A549 (cell line): ENCODE data around the gene PLIN4.
"Not testable (repeated sequence)": the region's sequence is repeated elsewhere in the genome, so short reads cannot be mapped to it uniquely, and the experiment has no call there.

ENCODE experiments used
- ATOH8 ChIP-seq: fragments of 250-450 bp; sonication (Bioruptor Pico); IDR thresholded peaks from 2 replicates; pipeline ENCODE4 v1.5.0; 2020; ENCODE audit warnings: low read depth, mild to moderate bottlenecking, moderate library complexity
- BCL3 ChIP-seq: fragments of >200 bp; sonication (Bioruptor Twin); formaldehyde crosslinking; IDR thresholded peaks from 3 replicates; pipeline ENCODE4 v1.6.1; 2016
- CBX8 ChIP-seq: fragments of 200-600 bp; sonication (generic); IDR thresholded peaks from 2 replicates; pipeline ENCODE4 v1.6.1; 2016
- CHD4 ChIP-seq: fragments of 200-600 bp; sonication (generic); IDR thresholded peaks from 2 replicates; pipeline ENCODE4 v1.6.1; 2016; ENCODE audit warnings: antibody characterized with exemption, mild to moderate bottlenecking, borderline replicate concordance
- CTCF ChIP-seq: fragments of >200 bp; sonication (Bioruptor Twin); formaldehyde crosslinking; IDR thresholded peaks from 3 replicates; pipeline ENCODE4 v1.5.1; 2016
- EP300 ChIP-seq, 2 experiments: fragments of >200 bp; sonication (Bioruptor Twin); formaldehyde crosslinking; IDR thresholded peaks; 2 replicates in 1 of 2; 3 replicates in 1 of 2; pipeline ENCODE4 v1.6.1; 2016 to 2017
- HDAC2 ChIP-seq: fragments of 200-600 bp; sonication (generic); IDR thresholded peaks from 2 replicates; pipeline ENCODE4 v1.6.1; 2016
- HMGXB4 ChIP-seq: fragments of 250-450 bp; sonication (Bioruptor Pico); IDR thresholded peaks from 2 replicates; pipeline ENCODE4 v1.5.0; 2021; ENCODE audit warnings: mild to moderate bottlenecking, moderate library complexity, borderline replicate concordance
- JUN ChIP-seq, 2 experiments: fragments of >200 bp; sonication (Bioruptor Twin); formaldehyde crosslinking; IDR thresholded peaks; 2 replicates in 1 of 2; 3 replicates in 1 of 2; pipeline ENCODE4 v1.6.1; 2016 to 2017
- JUNB ChIP-seq: fragments of >200 bp; sonication (Bioruptor Twin); formaldehyde crosslinking; IDR thresholded peaks from 2 replicates; pipeline ENCODE4 v1.6.1; 2016
- MAFK ChIP-seq: fragments of 450-650 bp; IDR thresholded peaks from 2 replicates; pipeline ENCODE4 v1.6.1; 2014; ENCODE audit not compliant: partially characterized antibody
- MAX ChIP-seq: IDR thresholded peaks from 2 replicates; pipeline ENCODE4 v1.6.1; 2012
- MAZ ChIP-seq: fragments of 150-350 bp; IDR thresholded peaks from 2 replicates; pipeline ENCODE4 v1.6.1; 2014; ENCODE audit warnings: antibody characterized with exemption, low read depth, low read length, borderline replicate concordance
- POLR2AphosphoS2 ChIP-seq: conservative IDR thresholded peaks from 2 replicates; pipeline ENCODE4 v1.6.1; 2012; ENCODE audit warnings: low read length, improper control_type of control experiment, inconsistent platforms

GRCh38 chr19:4562085-4562484, 43.8 kb upstream of the PLIN4 start:
- TF ChIP-seq POLR2AphosphoS2; BCL3; HMGXB4 (CRISPR knock-in tag); JUN (IDR thresholded peaks at IDR 0.05); CHD4; MAFK; CTCF; CBX8; MAX; JUNB; MAZ; EP300 (IDR thresholded peaks at IDR 0.05); ATOH8; HDAC2: not testable (repeated sequence)
